GM18907 (cell line): ENCODE measurements around the gene CGREF1.
"Not testable (repeated sequence)": the region's sequence is repeated elsewhere in the genome, so short reads cannot be mapped to it uniquely, and the experiment has no call there.

Experiments
- ATAC-seq: cut with Tn5 transposase; IDR thresholded peaks from one replicate; pipeline ENCODE4 v1.9.1; 2021; ENCODE audit warnings: mild to moderate bottlenecking, moderate library complexity; ENCODE audit not compliant: unreplicated experiment

Gene CGREF1

GRCh38 chr2:27138111-27138510 is 19.2 kb upstream of the CGREF1 start:
- no peak for ATAC-seq

- ATAC-seq = no peak
These were observed 18.5 kb upstream of the CGREF1 start for GRCh38 chr2:27137322-27137935.

DNA sequence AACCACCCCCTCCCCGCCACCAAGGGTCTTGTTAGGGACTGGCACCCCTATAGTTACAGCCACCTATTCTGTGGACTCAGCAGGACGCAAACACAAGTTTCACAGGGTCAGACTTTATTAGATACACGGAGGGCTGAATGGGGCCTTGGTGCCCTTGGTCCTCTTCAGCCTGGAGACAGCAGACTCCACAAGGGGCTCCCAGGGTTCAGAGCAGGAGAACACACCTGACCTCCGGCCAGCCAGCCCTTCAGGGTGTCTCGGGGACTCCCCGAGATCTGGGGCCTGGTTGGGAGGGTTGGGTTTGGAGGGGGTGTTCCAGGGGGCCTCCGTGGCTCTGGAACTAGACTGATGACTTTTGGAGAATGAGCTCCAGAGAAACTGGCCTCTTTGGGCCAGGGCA is 17.8 kb upstream of the CGREF1 start:
- ATAC-seq = no peak

- ATAC-seq = no peak
These were observed 16.6 kb upstream of the CGREF1 start for GRCh38 chr2:27135478-27135955.

DNA sequence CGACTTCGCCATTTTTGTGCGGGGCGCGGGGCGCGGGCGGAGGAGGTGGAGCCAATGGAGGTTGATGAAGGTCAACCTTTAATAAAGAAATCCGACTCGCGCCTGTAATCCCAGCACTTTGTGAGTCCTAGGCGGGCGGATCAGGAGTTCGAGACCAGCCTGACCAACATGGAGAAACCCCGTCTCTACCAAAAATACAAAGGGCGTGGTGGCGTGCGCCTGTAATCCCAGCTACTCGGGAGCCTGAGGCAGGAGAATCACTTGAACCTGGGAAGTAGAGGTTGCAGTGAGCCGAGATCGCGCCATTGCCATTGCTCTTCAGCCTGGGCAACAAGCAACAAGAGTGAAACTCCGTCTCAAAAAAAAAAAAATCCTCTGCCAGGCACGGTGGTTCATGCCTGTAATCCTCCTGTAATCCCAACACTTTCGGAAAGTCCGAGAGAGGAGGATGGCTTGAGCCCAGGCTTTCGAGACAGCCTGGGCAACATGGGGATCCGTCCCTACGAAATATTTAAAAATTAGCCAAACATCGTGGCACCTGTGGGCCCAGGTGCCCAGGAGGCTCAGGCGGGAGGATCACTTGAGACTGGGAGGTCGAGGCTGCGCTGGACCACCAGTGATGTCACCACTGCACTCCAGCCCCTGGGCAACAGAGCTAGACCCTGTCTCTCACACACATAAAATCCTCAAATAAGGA is 16.0 kb upstream of the CGREF1 start:
- no peak for ATAC-seq

DNA sequence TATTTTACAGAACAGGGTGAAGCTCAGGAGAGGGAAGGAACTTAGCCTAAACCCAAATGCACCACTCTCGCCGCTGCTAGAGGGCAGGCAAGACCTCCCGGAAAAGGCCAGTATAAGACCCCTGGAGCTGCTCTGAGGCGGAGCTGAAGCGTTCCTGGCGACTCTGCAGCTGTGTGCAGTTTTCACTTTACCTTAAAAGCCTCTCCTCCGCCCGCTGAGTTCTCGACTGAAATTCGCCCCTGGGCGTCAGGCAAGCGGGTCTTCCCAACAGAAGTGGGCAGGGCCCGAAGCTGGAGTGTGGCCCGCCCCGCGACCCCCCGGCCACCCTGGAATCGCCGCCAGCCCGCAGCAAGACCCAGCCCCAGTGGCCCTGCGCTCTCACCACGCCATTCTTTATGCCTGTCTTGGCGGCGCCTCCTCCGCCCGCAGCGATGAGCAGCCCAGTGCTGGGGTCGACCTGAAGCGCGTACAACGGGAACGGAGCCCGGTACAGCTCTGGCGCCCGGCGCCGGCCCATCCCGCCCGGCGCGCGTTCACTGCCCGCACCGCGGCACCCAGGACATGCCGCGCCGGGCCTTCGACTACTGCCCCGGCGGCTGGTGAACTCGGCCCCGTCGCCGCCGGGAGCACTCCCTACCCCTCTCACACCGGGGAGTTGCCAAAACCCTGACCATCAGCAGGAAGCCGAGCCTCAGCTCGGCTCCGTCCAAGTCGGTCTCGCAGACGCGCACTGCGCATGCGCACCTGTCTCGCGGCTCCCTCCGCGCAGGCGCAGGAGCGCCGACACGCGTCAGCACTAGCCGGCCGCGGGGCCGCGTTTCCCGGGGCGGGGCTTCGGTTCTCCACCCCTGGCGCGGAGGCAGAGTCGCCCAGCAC is 15.2 kb upstream of the CGREF1 start, which contains the start of gene PREB:
Gene PREB, minus strand, starts transcription at position 732 of the 876 bp plus-strand sequence. Its CDS starts 215 bp downstream, at position 517.
- ATAC-seq = peak; percentile 80

DNA sequence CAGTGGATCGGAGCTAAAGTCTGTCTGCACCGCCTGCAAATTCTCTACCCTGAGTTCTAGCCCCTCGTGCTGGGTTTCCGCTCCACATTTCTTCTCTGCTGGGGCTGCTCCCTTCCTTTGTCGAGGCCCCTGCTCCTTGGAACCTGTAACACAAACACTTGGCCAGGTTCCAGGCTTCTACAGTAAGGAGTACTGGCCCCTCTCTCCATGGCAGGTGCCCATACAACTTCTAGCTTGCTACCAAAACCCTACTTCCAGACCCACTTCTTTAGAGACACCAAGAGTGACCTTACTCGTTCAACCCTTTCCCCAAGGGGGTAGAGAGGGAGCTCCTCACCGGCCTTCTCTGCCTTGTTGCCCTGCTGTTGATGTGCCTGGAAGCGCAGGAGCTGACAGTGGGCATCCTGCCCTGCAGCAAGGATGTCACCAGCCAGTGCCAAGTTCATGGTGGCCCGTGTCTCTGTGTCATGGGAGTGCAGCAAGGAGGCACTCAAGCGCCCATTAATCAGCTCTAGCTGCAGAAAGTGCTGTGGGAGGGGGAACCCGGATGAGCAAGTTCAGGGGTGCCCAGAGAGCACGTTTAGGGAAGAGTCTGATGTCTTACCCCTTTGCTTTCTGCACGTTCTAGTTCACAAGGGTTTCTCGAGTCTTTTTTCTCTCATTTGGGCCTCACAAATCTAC is 14.4 kb upstream of the CGREF1 start:
- no peak for ATAC-seq

DNA sequence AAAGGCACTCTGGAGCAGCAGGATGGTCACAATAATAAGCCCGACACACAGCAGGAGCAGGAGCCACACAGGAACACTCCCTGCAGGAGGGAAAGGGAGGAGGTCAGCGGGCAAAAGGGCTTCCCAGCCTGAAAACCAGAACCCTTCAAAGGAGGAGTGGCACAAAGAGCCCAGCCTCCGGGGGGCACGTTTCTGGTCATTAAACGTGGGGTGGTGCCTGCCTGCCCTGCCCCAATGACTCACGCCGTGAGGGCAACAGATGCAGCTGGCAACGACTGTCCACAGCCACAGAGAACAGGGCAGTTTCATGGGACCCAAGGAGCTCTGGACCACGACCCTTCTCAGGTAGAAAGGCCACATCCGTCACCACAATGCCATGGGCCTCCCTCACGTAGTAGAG is 12.5 kb upstream of the CGREF1 start:
- no peak for ATAC-seq

- no peak for ATAC-seq
These were observed 11.5 kb upstream of the CGREF1 start for GRCh38 chr2:27130396-27130795.

GRCh38 chr2:27128668-27129571 is 10.0 kb upstream of the CGREF1 start:
- ATAC-seq = no peak

DNA sequence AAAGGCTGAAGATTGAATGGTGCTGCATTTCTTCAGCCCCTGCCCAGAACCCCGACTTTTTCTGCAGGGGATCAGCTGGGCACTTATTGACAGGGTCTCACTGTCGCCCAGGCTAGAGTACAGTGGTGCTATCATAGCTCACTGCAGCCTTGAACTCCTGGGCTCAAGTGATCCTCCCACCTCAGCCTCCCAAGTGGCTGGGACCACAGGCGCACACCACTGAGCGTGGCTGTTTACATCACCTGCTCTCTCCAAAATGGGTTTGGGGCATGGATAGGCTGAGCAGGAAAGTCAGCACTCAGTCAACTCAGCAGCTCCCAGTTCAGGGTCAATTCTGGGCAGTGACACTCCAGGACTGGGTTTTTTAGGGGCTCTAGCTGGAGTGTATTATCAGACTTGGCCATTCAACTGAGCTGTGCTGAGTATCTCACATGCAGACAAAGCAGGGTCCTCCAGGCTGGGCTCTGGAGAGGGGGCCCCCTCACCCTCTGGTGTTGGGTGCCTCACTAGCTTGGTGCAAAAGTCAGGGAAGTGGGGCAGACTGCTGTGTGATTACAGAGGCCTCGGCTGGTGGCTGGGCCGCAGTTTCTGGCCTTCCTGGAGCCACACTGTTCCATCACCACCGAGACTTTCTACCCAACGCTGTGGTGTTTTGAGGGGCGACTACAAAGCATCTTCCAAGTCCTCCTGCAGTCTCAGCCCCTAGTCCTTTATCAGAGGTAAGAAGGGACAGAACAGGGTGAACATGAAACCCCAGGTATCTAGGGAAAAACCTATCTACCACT is 9.1 kb upstream of the CGREF1 start:
- ATAC-seq = no peak

- ATAC-seq = no peak
These were observed 7.4 kb upstream of the CGREF1 start for GRCh38 chr2:27126252-27126710.

DNA sequence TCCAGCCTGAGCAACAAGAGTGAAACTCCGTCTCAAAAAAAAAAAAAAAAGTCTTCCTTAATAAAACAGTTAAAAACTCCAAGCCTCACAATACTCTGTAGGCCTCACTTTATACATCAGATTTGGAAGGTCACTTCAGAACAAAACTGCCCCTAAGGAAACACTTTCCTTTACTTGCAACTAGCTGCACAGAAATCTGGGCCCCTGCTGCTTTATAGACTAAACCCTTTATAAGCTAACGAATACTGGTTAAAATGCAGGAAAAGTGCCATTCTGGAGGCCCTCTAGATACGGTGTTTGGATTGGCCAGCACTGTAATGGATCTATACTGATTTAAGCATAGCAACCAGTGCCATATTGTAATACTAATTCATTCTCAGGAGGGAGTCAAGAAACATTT is 6.2 kb upstream of the CGREF1 start:
- no peak for ATAC-seq

GRCh38 chr2:27123302-27124150 is 4.6 kb upstream of the CGREF1 start, which contains the start of gene ABHD1:
ABHD1 (plus strand) TSS chr2:27123815; CDS start chr2:27123949, 134 bp downstream.
- no peak for ATAC-seq

DNA sequence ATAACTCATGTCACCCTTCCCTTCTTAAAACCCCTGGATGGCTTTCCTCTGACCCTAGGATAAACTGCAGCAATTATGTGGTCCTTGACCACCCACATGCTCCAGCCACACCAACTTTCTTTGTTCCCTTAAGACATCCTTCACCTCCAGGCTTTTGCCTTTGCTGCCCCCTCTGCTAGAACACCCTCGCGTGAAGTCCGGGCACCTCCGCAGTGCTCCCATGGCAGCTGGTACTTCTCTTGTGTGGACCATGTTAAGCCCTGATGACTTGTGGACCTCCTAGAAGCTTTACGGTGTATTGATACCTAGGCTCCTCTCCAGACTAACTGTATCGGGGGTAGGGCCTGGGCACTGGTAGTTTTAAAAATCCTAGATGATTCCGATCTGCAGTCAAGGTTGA is 3.9 kb upstream of the CGREF1 start:
- ATAC-seq = no peak

DNA sequence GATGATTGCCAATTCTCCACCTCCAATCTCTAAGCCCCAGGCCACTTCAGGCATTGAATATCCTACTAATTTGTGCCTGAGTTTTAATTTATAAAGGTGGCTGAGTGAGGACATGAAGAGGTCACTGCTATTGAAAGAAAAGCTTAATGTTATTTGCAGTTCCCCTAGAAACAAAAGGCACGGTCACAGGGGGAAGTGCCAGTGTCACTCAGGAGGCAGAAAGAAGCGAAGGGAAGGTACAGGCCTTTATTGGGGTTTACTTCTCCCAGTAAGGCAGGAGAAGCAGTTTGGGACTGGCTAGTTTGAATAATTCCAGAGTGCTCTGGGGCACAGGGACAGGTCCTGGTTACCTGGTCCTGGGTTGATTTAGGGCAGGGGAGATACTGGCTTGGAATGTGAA is 3.0 kb upstream of the CGREF1 start:
- ATAC-seq = no peak

DNA sequence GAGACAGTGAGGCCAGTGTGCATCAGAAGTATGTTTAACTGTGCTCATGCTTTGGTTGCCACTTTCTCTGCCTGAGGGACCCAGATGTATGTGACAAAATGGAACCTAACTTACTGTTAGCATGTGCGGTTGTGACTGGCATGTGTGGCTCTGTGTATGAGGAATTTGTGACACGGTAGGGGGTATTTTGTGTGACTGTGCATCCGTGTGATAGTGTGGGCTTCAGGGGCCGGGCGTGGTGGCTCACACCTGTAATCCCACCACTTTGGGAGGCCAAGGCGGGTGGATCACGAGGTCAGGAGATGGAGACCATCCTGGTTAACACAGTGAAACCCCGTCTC is 372 bp upstream of the CGREF1 start:
- not testable (repeated sequence) for ATAC-seq

DNA sequence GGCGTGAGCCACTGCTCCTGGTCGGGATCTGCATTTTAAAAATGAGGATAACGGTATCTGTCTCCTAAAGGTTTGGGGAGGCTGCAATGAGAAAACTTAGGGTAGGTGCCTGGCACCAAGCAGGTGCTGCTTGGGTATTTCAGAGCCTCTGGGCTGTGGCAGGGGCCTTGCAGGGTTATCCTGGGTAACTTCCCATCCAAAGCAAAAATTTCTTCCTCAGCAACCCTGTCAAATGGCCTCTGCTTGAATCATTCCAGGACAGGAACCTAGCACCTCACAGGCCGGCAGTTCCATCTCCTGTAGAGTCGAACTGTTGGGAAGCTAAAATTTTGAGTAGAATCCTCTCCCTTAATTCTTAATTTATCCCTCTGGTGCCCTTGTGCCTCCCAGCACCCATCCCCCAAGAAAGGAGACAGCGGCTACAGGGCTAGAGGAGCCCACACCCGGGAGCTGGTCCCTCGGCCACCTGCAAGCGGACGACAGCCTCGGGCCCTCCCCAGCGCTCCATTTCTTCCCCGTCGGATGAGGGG is 868 bp downstream of the CGREF1 start:
- ATAC-seq = no peak
